ENCODE data around the gene TRIM29.

Gene TRIM29

DNA sequence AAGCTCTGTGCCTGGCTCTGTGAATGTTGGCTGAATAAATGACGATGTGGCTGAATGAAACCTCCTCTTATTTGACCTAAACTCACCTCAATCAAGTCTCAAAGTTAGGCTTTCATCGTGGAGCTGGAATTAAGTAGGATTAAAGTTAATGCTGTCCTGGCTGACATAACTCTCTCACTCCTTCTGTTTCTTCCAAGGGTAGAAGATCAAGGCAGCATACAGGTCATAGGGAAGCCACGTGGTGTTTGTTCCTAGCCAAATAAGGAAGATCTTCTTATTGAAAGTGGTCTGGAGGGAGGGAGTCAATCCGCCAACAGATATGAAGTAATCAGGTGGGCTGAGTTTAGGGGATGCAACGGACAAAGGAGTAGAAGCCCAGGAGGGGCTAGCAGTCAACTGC is 59.5 kb downstream of the TRIM29 start:
- H3K4me3 ChIP-seq (ENCODE audit: low read length): no peak overlapping the region
- TF ChIP-seq, protein P1, sequence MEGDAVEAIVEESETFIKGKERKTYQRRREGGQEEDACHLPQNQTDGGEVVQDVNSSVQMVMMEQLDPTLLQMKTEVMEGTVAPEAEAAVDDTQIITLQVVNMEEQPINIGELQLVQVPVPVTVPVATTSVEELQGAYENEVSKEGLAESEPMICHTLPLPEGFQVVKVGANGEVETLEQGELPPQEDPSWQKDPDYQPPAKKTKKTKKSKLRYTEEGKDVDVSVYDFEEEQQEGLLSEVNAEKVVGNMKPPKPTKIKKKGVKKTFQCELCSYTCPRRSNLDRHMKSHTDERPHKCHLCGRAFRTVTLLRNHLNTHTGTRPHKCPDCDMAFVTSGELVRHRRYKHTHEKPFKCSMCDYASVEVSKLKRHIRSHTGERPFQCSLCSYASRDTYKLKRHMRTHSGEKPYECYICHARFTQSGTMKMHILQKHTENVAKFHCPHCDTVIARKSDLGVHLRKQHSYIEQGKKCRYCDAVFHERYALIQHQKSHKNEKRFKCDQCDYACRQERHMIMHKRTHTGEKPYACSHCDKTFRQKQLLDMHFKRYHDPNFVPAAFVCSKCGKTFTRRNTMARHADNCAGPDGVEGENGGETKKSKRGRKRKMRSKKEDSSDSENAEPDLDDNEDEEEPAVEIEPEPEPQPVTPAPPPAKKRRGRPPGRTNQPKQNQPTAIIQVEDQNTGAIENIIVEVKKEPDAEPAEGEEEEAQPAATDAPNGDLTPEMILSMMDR (conservative IDR thresholded peaks at IDR 0.05; ENCODE audit: low read depth, low read length): no peak
- no peak for DNase-seq (ENCODE audit: low read depth)

DNA sequence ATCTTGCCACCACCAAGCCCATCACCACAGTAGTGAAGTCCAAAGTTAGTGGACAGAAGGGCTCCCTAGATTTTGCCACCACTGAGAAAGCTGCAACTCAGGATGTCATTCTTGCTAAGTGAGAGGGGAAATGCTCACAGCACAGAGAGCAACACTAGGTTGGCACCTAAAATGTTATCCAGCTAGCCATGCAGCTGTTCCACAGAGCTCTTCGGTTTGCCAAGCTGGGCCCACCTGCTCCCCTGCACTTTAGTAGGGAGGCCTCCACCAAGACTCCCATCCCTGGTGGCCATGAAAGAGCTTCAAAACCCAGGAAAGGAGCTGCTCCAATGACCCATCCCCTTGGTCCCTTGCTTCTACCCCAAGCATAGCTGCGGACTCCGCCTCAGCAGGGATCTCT is 63.8 kb downstream of the TRIM29 start:
- DNase-seq (ENCODE audit: low read depth): no peak
- TF ChIP-seq, protein P1 (conservative IDR thresholded peaks at IDR 0.05; ENCODE audit: low read depth, low read length): no peak

DNA sequence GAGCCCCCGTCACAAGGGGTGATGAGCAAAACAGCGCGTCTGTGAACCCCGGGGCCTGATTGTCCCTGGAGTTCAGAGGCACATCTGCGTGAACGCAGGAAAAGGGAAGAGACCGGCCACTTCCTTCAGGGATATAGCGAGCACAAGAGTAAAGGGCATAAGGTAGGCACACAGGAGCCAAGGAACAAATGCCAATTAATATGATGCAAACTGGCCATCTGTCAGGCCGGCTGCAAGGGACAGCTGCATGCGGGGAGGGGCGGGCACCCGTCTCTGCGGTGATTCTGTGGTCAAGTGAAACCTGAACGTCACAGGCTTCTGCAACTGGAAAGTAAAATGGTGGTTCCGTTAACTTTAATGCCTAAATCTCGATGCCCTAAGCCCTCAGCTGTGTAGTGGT is 64.7 kb downstream of the TRIM29 start:
- TF ChIP-seq, protein P1 (conservative IDR thresholded peaks at IDR 0.05; ENCODE audit: low read depth, low read length): no peak
- DNase-seq (ENCODE audit: low read depth): no peak
- no peak overlapping the region for H3K4me3 ChIP-seq (ENCODE audit: low read length)

More for the DNA sequence above, 63.8 kb downstream of the TRIM29 start:
- no peak overlapping the region for H3K4me3 ChIP-seq (ENCODE audit: low read length)

DNA sequence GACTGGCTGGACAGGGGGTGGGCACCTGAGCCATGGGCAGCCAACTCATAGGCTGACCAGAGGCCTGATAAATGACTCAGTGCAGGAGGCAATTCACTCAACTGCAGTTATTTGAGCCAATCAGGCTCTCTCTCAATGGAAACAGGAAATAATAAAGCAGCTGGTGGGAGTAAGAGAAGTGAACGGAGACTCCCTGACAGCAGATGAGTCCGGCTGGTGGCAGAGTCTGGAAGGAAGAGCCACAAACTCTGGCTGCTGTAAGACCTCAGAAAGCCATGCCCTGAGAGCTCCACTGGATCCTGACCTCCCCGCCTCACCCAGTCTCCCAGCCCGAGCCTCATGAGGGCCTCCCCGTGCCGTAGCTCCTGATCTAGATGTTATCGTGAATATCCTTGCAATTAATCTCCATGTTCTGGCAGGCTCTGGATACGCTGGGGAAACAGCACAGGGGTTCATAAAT is 69.8 kb downstream of the TRIM29 start:
- H3K4me3 ChIP-seq (ENCODE audit: low read length): peak overlapping the region; percentile 19
- DNase-seq (ENCODE audit: low read depth): peak; percentile 34
- TF ChIP-seq, protein P1 (conservative IDR thresholded peaks at IDR 0.05; ENCODE audit: low read depth, low read length): no peak

DNA sequence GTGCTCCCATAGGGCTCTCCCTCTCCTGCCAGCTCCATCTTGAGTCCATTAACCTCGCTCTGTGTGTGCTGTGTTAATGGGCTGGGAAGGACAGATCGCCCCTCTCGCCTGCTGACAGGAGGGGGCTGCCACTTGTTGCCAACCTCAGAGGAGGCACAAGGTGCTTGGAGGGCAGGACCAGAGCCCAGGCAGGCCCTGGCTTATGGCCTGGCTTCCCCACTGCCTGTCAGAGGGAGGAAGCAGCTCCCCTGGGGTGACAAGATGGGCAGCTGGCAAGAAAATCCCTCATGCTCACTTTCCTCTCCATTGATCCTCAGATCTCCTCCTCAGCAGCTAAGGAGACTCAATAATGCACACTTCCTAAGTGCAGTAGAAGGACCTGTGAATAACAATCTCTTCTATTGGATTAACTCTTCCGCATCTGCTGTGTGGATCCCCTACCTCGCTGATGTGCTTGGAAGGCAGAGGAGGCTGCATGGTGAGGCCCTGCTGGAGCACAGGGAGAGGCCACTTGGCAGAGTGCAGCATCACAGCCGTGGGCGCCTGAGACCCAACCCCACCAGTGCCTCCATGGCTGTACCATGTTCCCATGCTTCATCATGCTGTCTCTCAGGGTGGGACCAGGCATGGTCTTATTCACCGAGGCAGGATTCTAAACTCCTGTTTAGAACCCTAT is 70.3 kb downstream of the TRIM29 start:
- no peak for DNase-seq (ENCODE audit: low read depth)
- TF ChIP-seq, protein P1 (conservative IDR thresholded peaks at IDR 0.05; ENCODE audit: low read depth, low read length): no peak
- no peak overlapping the region for H3K4me3 ChIP-seq (ENCODE audit: low read length)

DNA sequence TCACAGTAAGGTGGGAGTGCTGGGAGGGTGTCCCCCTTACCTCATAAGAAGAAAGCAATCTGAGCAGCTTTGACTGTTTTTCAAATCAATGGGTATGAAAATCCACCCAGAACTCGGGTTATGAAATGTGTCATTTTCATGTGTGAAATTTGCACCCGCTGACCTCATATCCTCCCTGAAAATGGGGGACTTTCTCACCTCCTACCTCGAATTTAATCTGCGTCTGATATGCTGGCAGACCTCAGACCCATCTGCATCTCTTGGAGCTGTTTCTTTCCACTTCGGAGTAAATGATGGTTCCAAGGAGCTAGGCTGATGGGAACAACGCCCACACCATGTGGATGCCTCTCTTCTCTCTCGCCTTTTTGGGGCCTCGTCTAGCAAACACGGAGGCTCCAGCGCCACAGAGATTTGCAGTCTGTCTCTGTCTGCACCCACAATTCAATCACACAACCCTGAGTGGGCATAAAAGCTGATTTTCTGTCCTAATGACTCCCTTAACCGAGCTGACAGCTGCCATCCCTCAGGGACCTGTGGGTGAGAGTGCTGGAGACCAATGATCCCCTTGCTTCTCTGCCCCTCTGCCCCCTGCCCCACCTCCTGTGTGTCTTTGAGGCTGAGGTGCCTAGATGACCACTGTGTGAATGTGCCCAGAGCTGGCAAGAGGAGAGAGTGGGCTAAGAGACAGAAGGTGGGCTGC is 71.0 kb downstream of the TRIM29 start:
- no peak for DNase-seq (ENCODE audit: low read depth)
- TF ChIP-seq, protein P1 (conservative IDR thresholded peaks at IDR 0.05; ENCODE audit: low read depth, low read length): no peak
- H3K4me3 ChIP-seq (ENCODE audit: low read length): no peak overlapping the region

DNA sequence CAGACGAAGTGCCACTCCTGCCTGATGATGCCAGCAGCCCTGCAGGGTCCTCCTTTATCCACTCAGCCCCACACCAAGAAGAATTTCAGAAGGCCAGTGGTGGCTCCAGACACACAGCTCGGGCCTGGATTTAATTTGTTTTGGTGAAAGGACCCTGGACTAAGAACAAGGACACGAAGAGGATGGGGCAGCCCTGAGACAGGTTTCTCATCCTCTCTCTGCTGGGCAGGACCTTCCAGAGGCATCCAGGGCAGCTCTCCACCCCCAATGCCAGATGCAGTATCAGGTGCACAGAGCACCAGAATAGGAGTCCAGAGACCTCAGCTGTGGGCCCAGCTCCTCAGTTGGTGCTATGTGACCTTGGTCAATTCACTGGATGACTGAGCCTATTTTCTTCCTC is 72.0 kb downstream of the TRIM29 start:
- no peak for DNase-seq (ENCODE audit: low read depth)
- no peak overlapping the region for H3K4me3 ChIP-seq (ENCODE audit: low read length)
- TF ChIP-seq, protein P1 (conservative IDR thresholded peaks at IDR 0.05; ENCODE audit: low read depth, low read length): no peak

Measured in retinal pigment epithelial cell (primary cell).